ENCODE data around the gene KAZN.
A peak's percentile ranks its signal among the peaks of the same experiment; 100 is the strongest.

The KAZN gene

GRCh38 chr1:14718476-14718875 is 120.0 kb downstream of the KAZN start:
- no peak for DNase-seq

DNA sequence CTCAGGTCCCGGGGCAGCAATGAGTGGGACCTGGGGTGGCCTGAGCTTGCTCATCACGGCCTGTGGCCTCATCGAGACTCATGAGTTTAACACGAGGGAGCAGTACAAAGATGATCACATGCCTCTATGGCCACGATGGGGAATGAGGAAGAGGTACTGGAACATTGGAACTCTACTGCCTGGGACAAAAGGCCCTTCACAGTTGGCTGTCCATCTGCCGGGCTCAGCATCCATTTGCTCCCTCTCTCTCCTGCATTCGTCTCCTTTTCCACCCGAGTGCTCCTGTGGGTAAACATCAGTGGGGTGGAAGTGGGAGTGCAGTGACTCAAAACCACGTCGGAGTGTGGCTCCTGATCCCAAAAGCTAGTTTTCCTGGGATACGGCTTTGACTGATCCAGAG is 124.9 kb downstream of the KAZN start:
- no peak for DNase-seq

DNA sequence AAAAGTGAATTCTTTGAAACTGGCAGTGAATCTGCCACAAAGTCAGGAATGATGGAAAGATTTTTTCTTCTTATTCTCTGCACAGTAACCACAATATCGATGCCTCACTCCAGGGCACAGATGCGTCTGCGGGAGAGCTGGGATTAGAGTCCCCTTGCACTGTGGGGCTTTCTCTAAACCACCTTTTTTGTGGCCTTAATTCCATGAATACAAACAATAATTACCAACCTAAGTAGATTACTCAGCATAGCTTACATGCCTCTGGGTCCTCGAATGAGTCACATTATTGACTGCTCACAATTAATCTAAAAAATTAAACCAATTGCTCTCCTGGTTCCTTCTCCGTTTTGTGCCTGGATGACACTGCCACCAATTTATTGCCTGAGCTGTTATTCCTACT is 125.8 kb downstream of the KAZN start:
- no peak for DNase-seq

DNA sequence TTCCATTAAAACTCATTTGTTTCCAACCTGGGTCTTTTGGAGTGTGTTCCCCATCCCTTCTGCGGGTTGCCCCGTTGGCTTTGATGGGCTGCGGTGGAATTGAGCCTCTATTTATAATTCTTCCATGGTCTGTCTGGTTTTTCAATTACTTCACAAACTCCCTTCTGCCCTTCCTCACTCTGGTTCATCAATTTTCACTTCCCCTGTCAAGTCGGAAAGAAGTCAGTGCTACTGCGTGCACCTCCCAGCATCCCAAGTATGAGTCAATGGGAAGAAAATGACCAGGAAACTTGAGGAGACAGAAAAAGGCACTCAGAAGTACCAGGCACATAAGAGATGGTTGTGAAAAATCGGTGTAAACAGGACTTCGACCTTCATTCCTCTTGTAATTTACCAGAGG is 126.2 kb downstream of the KAZN start:
- DNase-seq, result no peak

DNA sequence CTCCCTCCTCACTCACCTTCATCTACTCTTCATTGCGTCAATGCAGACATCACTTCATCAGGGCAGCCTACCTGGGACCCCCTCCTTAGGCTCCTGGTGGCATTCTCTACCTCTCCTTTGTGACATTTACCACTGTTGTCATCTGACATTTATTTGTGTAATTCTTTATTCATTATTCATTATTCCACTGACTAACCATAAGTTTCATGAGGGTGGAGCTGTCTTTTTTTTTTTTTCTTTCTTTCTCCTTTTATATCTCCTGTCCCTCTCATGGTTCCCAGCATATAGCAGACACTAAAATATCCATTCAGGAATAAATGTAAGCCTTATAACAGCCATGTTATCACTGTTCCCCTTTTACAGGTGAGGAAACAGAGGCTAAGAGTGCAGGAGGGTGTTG is 126.8 kb downstream of the KAZN start:
- no peak for DNase-seq

DNA sequence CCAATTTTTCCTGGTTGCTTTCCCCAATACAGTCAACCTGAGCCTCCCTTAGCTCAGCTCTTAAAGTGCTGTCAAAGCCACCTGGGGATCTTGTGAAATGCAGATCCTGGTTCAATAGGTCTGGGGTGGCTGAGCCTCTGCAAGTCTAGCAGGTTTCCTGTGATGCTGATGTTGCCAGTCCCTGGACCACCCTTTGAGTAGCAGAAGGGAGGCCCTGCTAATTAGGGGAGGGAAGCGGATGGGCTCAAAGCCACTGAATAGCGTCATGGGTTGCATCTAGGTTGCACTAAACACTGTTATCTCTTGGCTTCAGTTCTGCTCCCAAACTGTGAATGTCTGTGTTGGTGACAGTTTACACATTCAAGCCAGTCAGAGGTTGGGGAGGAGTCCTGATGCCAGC is 127.2 kb downstream of the KAZN start:
- no peak for DNase-seq

- no peak for DNase-seq
These were observed 128.1 kb downstream of the KAZN start for GRCh38 chr1:14726606-14727005.

GRCh38 chr1:14728516-14728915 is 130.0 kb downstream of the KAZN start:
- no peak for DNase-seq

DNA sequence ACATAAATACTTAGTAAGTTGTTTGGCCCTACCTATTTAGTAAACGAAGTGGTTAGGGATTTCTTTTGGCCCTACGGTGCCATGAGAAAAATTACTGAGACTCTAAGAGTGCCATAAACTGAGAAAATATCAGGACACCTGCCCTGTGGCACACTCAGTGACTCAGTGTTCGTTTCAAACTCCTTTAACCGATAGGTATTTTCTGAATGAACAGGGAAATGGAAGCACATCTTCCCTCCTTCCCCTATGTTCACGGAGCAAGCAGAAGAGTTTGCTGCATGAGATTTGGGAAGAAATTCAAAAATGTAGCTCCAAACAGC is 134.2 kb downstream of the KAZN start:
- no peak for DNase-seq

GRCh38 chr1:14733048-14733778 is 134.7 kb downstream of the KAZN start:
- no peak for DNase-seq

DNA sequence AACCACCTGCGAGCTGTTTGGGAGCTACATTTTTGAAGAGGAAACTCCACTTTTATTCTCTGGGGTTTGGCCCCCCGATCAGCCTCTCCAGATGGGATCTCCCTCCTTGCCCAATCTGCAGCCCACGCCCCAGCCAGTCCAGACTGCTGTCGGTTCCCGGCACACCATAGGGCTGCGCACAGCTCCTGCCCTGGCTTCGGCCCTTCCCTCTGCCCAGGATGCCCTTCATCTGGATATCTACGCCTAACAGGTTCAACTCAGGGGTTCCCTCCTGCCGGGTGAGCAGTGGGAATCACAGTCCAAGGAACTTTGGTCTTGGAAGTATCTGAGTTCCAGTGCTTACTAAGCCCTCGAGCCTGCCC is 135.3 kb downstream of the KAZN start:
- DNase-seq, result no peak

- peak; percentile 9 for DNase-seq
These were observed 137.4 kb downstream of the KAZN start for GRCh38 chr1:14735841-14736240.

GRCh38 chr1:14737561-14738094 is 139.1 kb downstream of the KAZN start:
- DNase-seq, result no peak

DNA sequence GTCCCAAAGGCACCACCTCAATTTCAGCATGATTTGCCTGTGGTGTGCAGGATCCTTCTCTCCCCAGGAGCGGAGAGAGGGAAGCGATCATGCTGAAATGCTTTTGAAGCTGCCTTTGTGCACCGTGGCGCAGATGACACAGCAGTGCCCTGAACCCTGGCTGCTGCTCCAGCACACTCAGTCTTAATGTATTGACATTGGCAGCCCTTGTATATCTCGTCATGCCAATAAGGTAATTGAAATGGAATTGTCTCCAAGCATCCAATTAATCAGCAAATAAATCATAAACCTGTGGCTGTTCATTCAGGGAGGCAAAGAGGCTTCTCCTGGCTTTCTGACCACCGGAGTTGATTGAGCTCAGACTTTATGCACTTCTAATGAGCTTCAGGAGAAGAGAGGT is 139.8 kb downstream of the KAZN start:
- DNase-seq, result peak; percentile 91

GRCh38 chr1:14738647-14739046 is 140.2 kb downstream of the KAZN start:
- no peak for DNase-seq

- DNase-seq, result no peak
These were observed 140.8 kb downstream of the KAZN start for GRCh38 chr1:14739082-14739832.

DNA sequence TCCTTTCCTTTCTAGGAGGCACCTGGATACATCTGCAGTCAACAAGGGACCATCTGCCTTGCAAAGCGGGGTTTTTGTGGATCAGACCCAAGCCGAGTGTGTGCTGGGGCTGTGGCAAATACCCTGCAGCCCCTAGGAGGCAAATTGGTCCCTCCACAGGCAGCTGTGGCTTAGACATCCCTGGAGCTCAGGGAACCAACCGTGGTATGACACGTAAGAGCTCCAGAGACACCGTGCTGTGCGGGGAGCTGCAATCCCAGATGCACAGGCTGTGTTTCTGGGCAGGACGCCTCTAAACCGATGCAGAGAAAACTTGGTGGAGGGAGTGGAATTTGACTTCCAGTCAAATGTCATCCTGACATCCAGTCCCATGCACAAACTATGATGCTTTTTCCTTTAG is 141.5 kb downstream of the KAZN start:
- DNase-seq, result no peak

DNA sequence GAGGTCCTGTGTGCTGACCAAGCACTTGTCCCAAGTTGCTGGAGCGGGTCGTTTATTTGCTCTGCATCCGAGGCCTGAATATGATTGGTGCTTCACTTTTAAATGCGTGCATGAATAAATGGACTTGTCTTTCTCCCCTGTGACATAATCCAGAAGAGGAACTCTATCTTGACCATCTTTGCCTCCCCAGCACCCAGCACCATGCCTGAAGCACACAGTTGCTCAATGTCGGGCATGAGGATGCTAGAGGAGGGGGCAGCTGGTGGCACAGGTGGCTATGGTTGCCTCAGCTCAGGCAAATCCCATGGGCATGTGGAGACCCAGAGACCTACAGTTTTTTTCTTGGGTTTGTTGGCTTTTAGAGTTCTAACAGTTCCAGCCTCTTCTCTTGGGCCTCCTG is 142.6 kb downstream of the KAZN start:
- no peak for DNase-seq

GRCh38 chr1:14741532-14741931 is 143.0 kb downstream of the KAZN start:
- no peak for DNase-seq

- DNase-seq, result peak; percentile 72
These were observed 143.9 kb downstream of the KAZN start for GRCh38 chr1:14742181-14742980.

DNA sequence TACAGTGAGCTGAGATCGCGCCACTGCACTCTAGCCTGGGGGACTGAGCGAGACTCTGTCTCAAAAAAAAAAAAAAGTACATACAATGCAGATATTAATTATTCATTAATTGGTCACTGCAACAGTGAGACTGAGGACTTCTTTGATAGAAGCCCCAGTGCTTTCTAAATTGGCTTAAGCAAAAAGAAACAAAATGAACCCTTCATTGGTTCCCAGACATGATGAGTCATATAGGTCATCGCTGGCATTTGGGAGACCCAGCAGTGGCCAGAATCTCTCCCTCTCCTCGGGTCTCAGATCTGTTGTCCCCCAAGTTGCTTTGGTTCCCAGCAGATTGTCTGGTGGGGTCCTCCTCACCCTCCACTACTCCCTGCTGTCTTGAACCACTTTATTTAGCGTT is 144.9 kb downstream of the KAZN start:
- no peak for DNase-seq

GRCh38 chr1:14745001-14745720 is 146.7 kb downstream of the KAZN start:
- DNase-seq, result no peak

DNA sequence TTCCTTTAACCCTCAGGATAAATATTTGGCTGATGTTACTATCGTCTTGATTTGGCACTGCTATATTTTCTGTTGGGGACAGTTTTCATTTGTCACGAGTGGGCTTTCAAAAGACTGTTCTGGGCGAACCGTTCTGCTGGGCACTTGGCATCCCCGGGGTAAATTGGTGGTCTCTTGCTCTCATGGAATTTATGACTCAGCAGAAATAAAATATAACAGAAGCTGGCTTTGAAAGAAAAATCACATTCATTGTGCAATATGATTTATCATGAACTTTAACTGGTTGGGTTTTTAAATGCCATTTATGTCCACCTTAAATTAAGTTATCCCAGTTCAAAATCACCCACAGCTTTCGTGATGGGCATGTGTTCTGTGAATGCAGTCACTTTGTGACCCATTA is 147.3 kb downstream of the KAZN start:
- no peak for DNase-seq
